Smooth muscle cell (in vitro differentiated cells): ENCODE results near the gene ITGA2B. TPM values are rescaled to one million over a fixed set of nuclear protein-coding genes. Genes with fewer than 3 reads are reported as not detected.

Source experiments
- DNase-seq: peaks from one replicate; lab custom pipeline; 2025; ENCODE audit not compliant: unreplicated experiment; lab: John Stamatoyannopoulos, UW
- H2AFZ ChIP-seq: fragments of 200-600 bp; sonication (generic); 2 replicates; pipeline ENCODE4 v1.6.0; 2016; ENCODE audit warnings: antibody characterized with exemption, low read depth, mild to moderate bottlenecking
- H3F3A ChIP-seq: fragments of 200-600 bp; sonication (generic); 2 replicates; pipeline ENCODE4 v1.6.0; 2017; ENCODE audit warnings: antibody characterized with exemption, low read depth
- H3K27ac ChIP-seq: fragments of 200-600 bp; sonication (generic); 2 replicates; pipeline ENCODE4 v1.5.1; 2016; ENCODE audit warnings: low read depth, mild to moderate bottlenecking
- H3K27me3 ChIP-seq: fragments of 200-600 bp; sonication (generic); 2 replicates; pipeline ENCODE4 v1.6.1; 2016; ENCODE audit warnings: low read depth, mild to moderate bottlenecking
- H3K36me3 ChIP-seq: fragments of 200-600 bp; sonication (generic); 2 replicates; pipeline ENCODE4 v1.5.1; 2016; ENCODE audit warnings: low read depth
- H3K4me1 ChIP-seq: fragments of 200-600 bp; sonication (generic); 2 replicates; pipeline ENCODE4 v1.5.1; 2016; ENCODE audit warnings: low read depth
- H3K4me2 ChIP-seq: fragments of 200-600 bp; sonication (generic); 2 replicates; pipeline ENCODE4 v1.6.0; 2016; ENCODE audit warnings: mild to moderate bottlenecking
- H3K4me3 ChIP-seq: fragments of 200-600 bp; sonication (generic); 2 replicates; pipeline ENCODE4 v1.5.1; 2016; ENCODE audit warnings: mild to moderate bottlenecking
- H3K79me2 ChIP-seq: fragments of 200-600 bp; sonication (generic); 2 replicates; pipeline ENCODE4 v1.6.0; 2016; ENCODE audit warnings: low read depth, mild to moderate bottlenecking
- H3K9ac ChIP-seq: fragments of 200-600 bp; sonication (generic); 2 replicates; pipeline ENCODE4 v1.6.0; 2016; ENCODE audit warnings: low read depth
- H3K9me3 ChIP-seq: fragments of 200-600 bp; sonication (generic); replicated peaks from 2 replicates; pipeline ENCODE4 v1.5.1; 2016; ENCODE audit warnings: low read depth
- H4K20me1 ChIP-seq: fragments of 200-600 bp; sonication (generic); 2 replicates; pipeline ENCODE4 v1.6.0; 2016; ENCODE audit warnings: low read depth
- CTCF ChIP-seq: fragments of 200-600 bp; sonication (generic); IDR thresholded peaks from 2 replicates; pipeline ENCODE4 v1.5.1; 2017; ENCODE audit warnings: borderline replicate concordance, mild to moderate bottlenecking, antibody characterized with exemption; ENCODE audit not compliant: insufficient read depth, poor library complexity, severe bottlenecking
- WGBS: methylation state at CpG from one replicate; pipeline ENCODE4 v1.1.7; 2016; ENCODE audit warnings: low lambda C conversion rate; 5-methylcytosine and 5-hydroxymethylcytosine counted together
- polyA plus RNA-seq: library from polyadenylated mRNA; unstranded; fragments of >200 nt; fragmentation: Nextera tagmentation; extraction: Ambion mirVana; gene quantifications from 2 replicates; pipeline ENCODE4 v1.2.1, GENCODE V29; 2016
- total RNA-seq: library from RNA; depleted of rRNA; stranded (reverse); fragments of >200 nt; gene quantifications from 2 replicates; pipeline ENCODE4 v1.2.3, GENCODE V29; 2014

ITGA2B gene
- total and polyA plus RNA-seq, 2 experiments from 2014 or later, result 2.1 to 4.0 TPM

- Histone ChIP-seq H3K27me3 (no peaks in the 10 kb centered on the region), H3K79me2 (no peaks in the 10 kb centered on the region), H3K4me1 (no peaks in the 10 kb centered on the region), H3K9me3 (no peaks in the 10 kb centered on the region), H3F3A (no peaks in the 10 kb centered on the region), H3K4me3 (no peak overlapping the region), H3K9ac (no peak overlapping the region), H4K20me1 (peaks cover 9% of the 10 kb centered on the region), H3K27ac (peak overlapping the region; percentile 62), H2AFZ (no peak overlapping the region), H3K36me3 (peaks cover 7% of the 10 kb centered on the region), H3K4me2 (no peak overlapping the region)
- no peak for DNase-seq
- 100% methylated on average over 2 of the region's 2 CpGs for whole genome bisulfite sequencing
- no peak for TF ChIP-seq CTCF
Measured at GRCh38 chr17:44416558-44417289, 27.3 kb upstream of the ITGA2B start.

GRCh38 chr17:44414394-44415155 is 25.1 kb upstream of the ITGA2B start:
- no peak overlapping the region for H3K4me3 ChIP-seq
- WGBS, result 100% methylated on average over 1 of the region's 1 CpG
- H3K9me3 ChIP-seq, result no peaks in the 10 kb centered on the region
- no peaks in the 10 kb centered on the region for H3K4me1 ChIP-seq
- H3K36me3 ChIP-seq, result peaks cover 7% of the 10 kb centered on the region
- no peak overlapping the region for H2AFZ ChIP-seq
- no peak overlapping the region for H3K9ac ChIP-seq
- no peaks in the 10 kb centered on the region for H3K27me3 ChIP-seq
- DNase-seq, result no peak
- TF ChIP-seq CTCF, result no peak
- H3K79me2 ChIP-seq, result no peaks in the 10 kb centered on the region
- H3K27ac ChIP-seq, result no peak overlapping the region
- H4K20me1 ChIP-seq, result peaks cover 13% of the 10 kb centered on the region
- no peak overlapping the region for H3K4me2 ChIP-seq
- no peaks in the 10 kb centered on the region for H3F3A ChIP-seq

GRCh38 chr17:44409309-44410028 is 20.0 kb upstream of the ITGA2B start:
- Histone ChIP-seq H3K9ac (no peak overlapping the region), H3F3A (no peaks in the 10 kb centered on the region), H4K20me1 (peaks cover 23% of the 10 kb centered on the region), H2AFZ (no peak overlapping the region), H3K4me2 (no peak overlapping the region), H3K4me3 (no peak overlapping the region), H3K27me3 (no peaks in the 10 kb centered on the region), H3K9me3 (no peaks in the 10 kb centered on the region), H3K36me3 (no peaks in the 10 kb centered on the region), H3K79me2 (no peaks in the 10 kb centered on the region), H3K27ac (no peak overlapping the region), H3K4me1 (no peaks in the 10 kb centered on the region)
- no peak for DNase-seq
- TF ChIP-seq CTCF, result no peak
- WGBS, result 79% methylated on average over 7 of the region's 7 CpGs
